RWPE2 (cell line): ENCODE results near the gene SOCS7.

Experiments
- ATAC-seq: fragments of 200-7000 bp; cut with Tn5 transposase; 3 replicates; pipeline ENCODE4 v1.9.1; 2021; ENCODE audit warnings: low read depth
- DNase-seq: peaks from one replicate; pipeline ENCODE4 v3.0.0-alpha.2; 2020; ENCODE audit warnings: low spot score
- H3K27ac ChIP-seq: fragments of 450-650 bp; 2 replicates; pipeline ENCODE4 v1.5.1; 2017; ENCODE audit warnings: mild to moderate bottlenecking; ENCODE audit not compliant: poor library complexity, severe bottlenecking
- H3K27me3 ChIP-seq: fragments of 250-450 bp; sonication (Bioruptor Pico); 2 replicates; pipeline ENCODE4 v1.5.1; 2021; ENCODE audit warnings: mild to moderate bottlenecking, moderate library complexity; ENCODE audit not compliant: insufficient read depth, poor library complexity, severe bottlenecking
- H3K36me3 ChIP-seq: fragments of 250-450 bp; sonication (Bioruptor Pico); 2 replicates; pipeline ENCODE4 v1.5.1; 2020; ENCODE audit warnings: low read depth, mild to moderate bottlenecking, moderate library complexity
- H3K4me1 ChIP-seq: fragments of 250-450 bp; sonication (Bioruptor Pico); 2 replicates; pipeline ENCODE4 v1.5.1; 2021; ENCODE audit warnings: mild to moderate bottlenecking, moderate library complexity; ENCODE audit not compliant: insufficient read depth, poor library complexity, severe bottlenecking
- H3K4me3 ChIP-seq: fragments of 250-450 bp; sonication (Bioruptor Pico); 2 replicates; pipeline ENCODE4 v1.5.1; 2021; ENCODE audit warnings: mild to moderate bottlenecking, moderate library complexity; ENCODE audit not compliant: severe bottlenecking
- H3K9me3 ChIP-seq: fragments of 250-450 bp; sonication (Bioruptor Pico); 2 replicates; pipeline ENCODE4 v1.5.1; 2021; ENCODE audit warnings: mild to moderate bottlenecking, moderate library complexity; ENCODE audit not compliant: severe bottlenecking
- CTCF ChIP-seq: fragments of 450-650 bp; IDR thresholded peaks from one replicate; pipeline ENCODE4 v1.5.1; 2017; ENCODE audit warnings: mild to moderate bottlenecking, moderate library complexity; ENCODE audit not compliant: poor library complexity, severe bottlenecking

Gene SOCS7

GRCh38 chr17:38338535-38338934 is 13.1 kb upstream of the SOCS7 start:
- TF ChIP-seq CTCF: no peak
- Histone ChIP-seq H3K9me3 (no peaks in the 10 kb centered on the region), H3K4me1 (no peaks in the 10 kb centered on the region), H3K4me3 (no peak overlapping the region), H3K27me3 (no peaks in the 10 kb centered on the region), H3K27ac (no peak overlapping the region), H3K36me3 (no peaks in the 10 kb centered on the region)
- ATAC-seq: no peak
- no peak for DNase-seq

- Histone ChIP-seq H3K36me3 (no peaks in the 10 kb centered on the region), H3K27ac (no peak overlapping the region), H3K4me3 (no peak overlapping the region), H3K27me3 (no peaks in the 10 kb centered on the region), H3K9me3 (no peaks in the 10 kb centered on the region), H3K4me1 (no peaks in the 10 kb centered on the region)
- DNase-seq: no peak
- no peak for ATAC-seq
- no peak for TF ChIP-seq CTCF
Observed at GRCh38 chr17:38339891-38340290, 11.8 kb upstream of the SOCS7 start.

- Histone ChIP-seq H3K27ac (no peak overlapping the region), H3K4me1 (no peaks in the 10 kb centered on the region), H3K9me3 (no peaks in the 10 kb centered on the region), H3K27me3 (no peaks in the 10 kb centered on the region), H3K4me3 (no peak overlapping the region), H3K36me3 (no peaks in the 10 kb centered on the region)
- TF ChIP-seq CTCF: no peak
- DNase-seq (no peak), ATAC-seq (peak; percentile 40; the same call in 1 of the 3 replicates)
Observed at GRCh38 chr17:38341035-38341721, 10.5 kb upstream of the SOCS7 start.

- no peaks in the 10 kb centered on the region for H3K4me1 ChIP-seq
- H3K9me3 ChIP-seq: no peaks in the 10 kb centered on the region
- ATAC-seq: no peak
- H3K27me3 ChIP-seq: no peaks in the 10 kb centered on the region
- H3K27ac ChIP-seq: no peak overlapping the region
- no peak overlapping the region for H3K4me3 ChIP-seq
- no peak for TF ChIP-seq CTCF
- no peaks in the 10 kb centered on the region for H3K36me3 ChIP-seq
- no peak for DNase-seq
Observed at GRCh38 chr17:38342886-38343607, 8.6 kb upstream of the SOCS7 start.
